ENCODE results near the gene CERS5.

CERS5 gene

DNA sequence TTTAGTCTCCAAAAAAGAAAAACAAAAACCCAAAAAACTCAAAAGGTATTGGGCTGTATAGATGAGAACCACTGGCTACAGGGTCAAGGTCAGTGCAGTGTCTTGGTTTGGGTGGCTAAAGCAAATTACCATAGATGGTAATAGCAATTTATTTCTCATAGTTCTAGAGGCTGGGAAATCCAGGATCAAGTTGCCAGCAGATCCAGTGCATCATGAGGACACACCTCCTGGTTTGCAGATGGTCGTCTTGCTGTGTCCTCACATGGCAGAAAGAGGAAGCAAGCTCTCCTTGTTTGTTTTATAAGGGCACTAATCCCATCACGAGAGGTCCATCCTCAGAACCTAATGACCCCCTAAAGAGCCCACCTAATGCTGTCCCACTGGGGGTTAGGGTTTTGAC is 44.0 kb downstream of the CERS5 start:
- Histone ChIP-seq H3K9me3 (ENCODE audit: insufficient read depth, low read length) (no peaks in the 10 kb centered on the region), H3K4me3 (ENCODE audit: insufficient read depth, low read length, poor library complexity, severe bottlenecking) (no peak overlapping the region), H3K27ac (ENCODE audit: low read depth, low read length) (no peak overlapping the region), H4K20me1 (ENCODE audit: low read depth, low read length) (no peaks in the 10 kb centered on the region), H2AFZ (ENCODE audit: low read depth, low read length, severe bottlenecking) (no peak overlapping the region), H3K36me3 (ENCODE audit: low read length) (no peaks in the 10 kb centered on the region), H3K4me2 (ENCODE audit: low read depth, low read length, poor library complexity, severe bottlenecking) (no peak overlapping the region), H3F3A (ENCODE audit: insufficient read depth) (no peaks in the 10 kb centered on the region), H3K79me2 (ENCODE audit: insufficient read depth, low read length) (peaks cover 7% of the 10 kb centered on the region; the same call in 1 of the 2 replicates), H3K27me3 (ENCODE audit: low read length) (no peaks in the 10 kb centered on the region), H3K9me2 (replicated peaks; ENCODE audit: insufficient read depth, low read length) (no peaks in the 10 kb centered on the region), H3K9ac (ENCODE audit: low read length) (no peak overlapping the region)
- TF ChIP-seq CTCF (IDR thresholded peaks at IDR 0.05; ENCODE audit: insufficient read depth, low read length, poor library complexity, severe bottlenecking) = no peak
- no peak for TF ChIP-seq EZH2phosphoT487 (conservative IDR thresholded peaks at IDR 0.05; ENCODE audit: low read length)

DNA sequence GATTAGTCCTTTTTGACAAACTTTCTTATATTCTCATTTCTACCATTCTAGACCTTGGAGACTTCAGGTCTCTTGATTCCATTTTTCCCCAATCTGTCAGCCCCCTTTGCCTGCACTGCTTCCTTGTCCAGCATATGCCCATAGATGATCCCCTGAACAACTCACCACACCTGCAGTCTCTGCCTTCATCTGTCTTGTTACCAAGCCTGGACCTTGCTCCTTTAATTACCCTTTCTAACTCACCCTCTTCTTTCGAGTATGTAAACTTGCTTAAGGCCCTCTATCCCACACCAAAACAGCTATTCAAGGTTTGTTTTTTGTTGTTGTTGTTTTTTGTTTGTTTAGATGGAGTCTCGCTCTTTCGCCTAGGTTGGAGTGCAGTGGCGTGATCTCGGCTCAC is 45.5 kb downstream of the CERS5 start:
- Histone ChIP-seq H3F3A (ENCODE audit: insufficient read depth) (no peaks in the 10 kb centered on the region), H3K27me3 (ENCODE audit: low read length) (no peaks in the 10 kb centered on the region), H3K4me2 (ENCODE audit: low read depth, low read length, poor library complexity, severe bottlenecking) (no peak overlapping the region), H3K9me3 (ENCODE audit: insufficient read depth, low read length) (no peaks in the 10 kb centered on the region), H3K9me2 (replicated peaks; ENCODE audit: insufficient read depth, low read length) (no peaks in the 10 kb centered on the region), H3K4me3 (ENCODE audit: insufficient read depth, low read length, poor library complexity, severe bottlenecking) (no peak overlapping the region), H3K36me3 (ENCODE audit: low read length) (no peaks in the 10 kb centered on the region), H4K20me1 (ENCODE audit: low read depth, low read length) (no peaks in the 10 kb centered on the region), H3K27ac (ENCODE audit: low read depth, low read length) (no peak overlapping the region), H3K79me2 (ENCODE audit: insufficient read depth, low read length) (peaks cover 17% of the 10 kb centered on the region), H3K9ac (ENCODE audit: low read length) (no peak overlapping the region), H2AFZ (ENCODE audit: low read depth, low read length, severe bottlenecking) (no peak overlapping the region)
- TF ChIP-seq CTCF (IDR thresholded peaks at IDR 0.05; ENCODE audit: insufficient read depth, low read length, poor library complexity, severe bottlenecking) (no peak), EZH2phosphoT487 (conservative IDR thresholded peaks at IDR 0.05; ENCODE audit: low read length) (no peak)

GRCh38 chr12:50120953-50121352 is 46.2 kb downstream of the CERS5 start:
- Histone ChIP-seq H3K9ac (ENCODE audit: low read length) (no peak overlapping the region), H3F3A (ENCODE audit: insufficient read depth) (no peaks in the 10 kb centered on the region), H3K9me2 (replicated peaks; ENCODE audit: insufficient read depth, low read length) (no peaks in the 10 kb centered on the region), H3K27ac (ENCODE audit: low read depth, low read length) (no peak overlapping the region), H3K79me2 (ENCODE audit: insufficient read depth, low read length) (peaks cover 24% of the 10 kb centered on the region), H4K20me1 (ENCODE audit: low read depth, low read length) (no peaks in the 10 kb centered on the region), H2AFZ (ENCODE audit: low read depth, low read length, severe bottlenecking) (no peak overlapping the region), H3K4me3 (ENCODE audit: insufficient read depth, low read length, poor library complexity, severe bottlenecking) (no peak overlapping the region), H3K9me3 (ENCODE audit: insufficient read depth, low read length) (no peaks in the 10 kb centered on the region), H3K4me2 (ENCODE audit: low read depth, low read length, poor library complexity, severe bottlenecking) (no peak overlapping the region), H3K27me3 (ENCODE audit: low read length) (no peaks in the 10 kb centered on the region), H3K36me3 (ENCODE audit: low read length) (no peaks in the 10 kb centered on the region)
- TF ChIP-seq EZH2phosphoT487 (conservative IDR thresholded peaks at IDR 0.05; ENCODE audit: low read length) = no peak
- no peak for TF ChIP-seq CTCF (IDR thresholded peaks at IDR 0.05; ENCODE audit: insufficient read depth, low read length, poor library complexity, severe bottlenecking)

All from SU-DHL-6 (cell line).